DMS53 (cell line): Measurements from ENCODE around the gene EIF2D.

Experiments
- DNase-seq: peaks from one replicate; lab custom pipeline; 2025; lab: John Stamatoyannopoulos, UW

Gene EIF2D

GRCh38 chr1:206547104-206547503 is 65.2 kb downstream of the EIF2D start:
- no peak for DNase-seq

DNA sequence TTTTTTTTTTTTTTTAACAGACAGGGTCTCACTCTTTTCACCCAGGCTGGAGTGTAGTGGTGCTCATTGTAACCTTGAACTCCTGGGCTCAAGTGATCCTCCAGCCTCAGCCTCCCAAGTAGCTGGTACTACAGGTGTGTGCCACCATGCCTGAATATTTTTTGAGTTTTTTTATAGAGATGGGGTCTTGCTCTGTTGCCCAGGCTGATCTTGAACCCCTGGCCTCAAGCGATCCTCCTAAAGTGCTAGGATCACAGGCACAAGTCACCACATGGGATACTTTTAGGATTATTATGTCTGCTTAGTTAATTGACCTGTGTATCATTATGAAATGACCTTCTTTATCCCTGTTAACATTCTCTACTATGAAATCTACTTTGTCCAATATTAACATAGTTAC is 66.9 kb downstream of the EIF2D start:
- DNase-seq: no peak

- peak; percentile 91 for DNase-seq
Observed at GRCh38 chr1:206544562-206545257, 67.6 kb downstream of the EIF2D start.
